ENCODE data around the gene CYGB.

Gene CYGB

DNA sequence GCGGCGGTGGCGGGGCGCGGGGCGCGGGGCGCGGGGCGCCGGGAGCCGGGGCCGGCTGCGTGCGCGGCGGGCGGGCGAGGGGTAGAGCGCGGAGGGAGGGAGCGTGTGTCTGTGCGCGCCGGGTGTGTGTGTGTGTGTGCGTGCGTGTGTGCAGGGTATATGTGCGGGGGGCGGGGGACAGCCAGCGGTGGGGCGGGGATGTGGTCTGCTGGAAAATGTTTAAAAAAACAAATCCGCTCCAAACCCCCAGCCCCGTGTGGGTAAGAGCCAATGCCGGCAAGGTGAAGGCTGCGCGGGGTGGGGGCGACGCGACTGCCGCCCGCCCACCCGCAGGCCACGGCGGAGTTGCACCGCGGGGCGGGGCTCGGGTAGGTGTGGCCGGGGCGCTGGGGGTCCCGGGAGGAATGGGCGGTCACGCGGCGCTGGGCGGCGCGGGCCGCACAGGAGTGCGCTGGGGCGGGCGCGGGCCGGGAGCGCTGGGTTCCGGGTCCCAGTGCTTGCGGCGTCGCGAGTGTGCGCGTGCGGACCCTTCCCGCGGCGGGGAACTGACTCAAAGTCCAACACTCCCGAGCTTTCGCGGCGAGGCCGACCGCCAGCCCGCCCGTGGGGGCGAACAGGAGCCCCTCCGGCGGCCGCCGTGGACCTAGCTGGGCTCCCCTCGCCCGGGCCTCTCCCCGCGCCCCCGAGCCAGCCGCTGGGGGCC is at the start of gene CYGB:
TSS of gene CYGB (minus strand) at position 132 of the 703 bp plus-strand sequence. CDS start 167 bp downstream, outside the sequence.
- Histone ChIP-seq H3K36me3 (ENCODE audit: insufficient read depth, low read length) (no peaks in the 10 kb centered on the region), H3K9me3 (ENCODE audit: control insufficient read depth, insufficient read depth, low read length) (no peaks in the 10 kb centered on the region), H3K4me1 (ENCODE audit: insufficient read depth, low read length) (peaks cover 27% of the 10 kb centered on the region), H3K9ac (ENCODE audit: low read depth, low read length) (peak within 1 kb of the TSS; percentile 61)

DNA sequence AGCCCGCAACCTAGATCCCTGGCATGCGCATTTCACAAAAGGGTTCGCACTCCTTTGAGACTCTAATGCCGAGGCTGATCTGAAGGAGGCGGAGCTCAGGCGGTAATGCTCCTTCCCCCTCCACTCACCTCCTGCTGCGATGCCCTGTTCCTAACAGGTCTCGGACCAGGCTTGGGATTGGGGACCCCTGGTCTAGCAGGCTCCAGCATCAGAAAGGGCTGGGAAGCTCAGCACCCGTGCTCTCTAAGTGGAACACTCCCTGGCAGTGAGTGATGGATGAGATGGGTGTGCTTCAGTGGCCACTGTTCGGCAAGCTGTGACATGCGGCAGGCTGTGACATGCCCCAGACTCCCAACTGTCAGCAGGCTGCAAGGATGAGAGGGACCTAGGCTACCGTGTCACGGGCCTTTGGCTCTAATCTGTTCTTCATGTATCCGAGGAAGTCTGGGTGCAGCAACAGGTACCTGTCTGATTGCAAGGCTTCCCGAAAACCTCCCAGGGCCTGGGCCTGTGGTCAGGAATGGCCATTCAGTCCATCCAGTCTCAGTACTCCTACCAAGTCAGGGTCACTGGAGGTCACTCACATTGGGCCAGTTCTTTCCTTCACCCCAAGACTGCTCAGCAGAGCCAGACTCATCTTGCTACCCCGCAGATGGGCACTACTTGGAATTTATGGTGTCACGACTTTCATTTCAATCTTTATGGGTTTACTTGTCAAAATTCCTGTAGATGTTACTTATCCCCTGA is 49.4 kb upstream of the CYGB start:
- no peaks in the 10 kb centered on the region for H3K9me3 ChIP-seq (ENCODE audit: control insufficient read depth, insufficient read depth, low read length)
- H3K36me3 ChIP-seq (ENCODE audit: insufficient read depth, low read length) = no peaks in the 10 kb centered on the region
- H3K9ac ChIP-seq (ENCODE audit: low read depth, low read length) = no peak overlapping the region
- peaks cover 9% of the 10 kb centered on the region for H3K4me1 ChIP-seq (ENCODE audit: insufficient read depth, low read length)

DNA sequence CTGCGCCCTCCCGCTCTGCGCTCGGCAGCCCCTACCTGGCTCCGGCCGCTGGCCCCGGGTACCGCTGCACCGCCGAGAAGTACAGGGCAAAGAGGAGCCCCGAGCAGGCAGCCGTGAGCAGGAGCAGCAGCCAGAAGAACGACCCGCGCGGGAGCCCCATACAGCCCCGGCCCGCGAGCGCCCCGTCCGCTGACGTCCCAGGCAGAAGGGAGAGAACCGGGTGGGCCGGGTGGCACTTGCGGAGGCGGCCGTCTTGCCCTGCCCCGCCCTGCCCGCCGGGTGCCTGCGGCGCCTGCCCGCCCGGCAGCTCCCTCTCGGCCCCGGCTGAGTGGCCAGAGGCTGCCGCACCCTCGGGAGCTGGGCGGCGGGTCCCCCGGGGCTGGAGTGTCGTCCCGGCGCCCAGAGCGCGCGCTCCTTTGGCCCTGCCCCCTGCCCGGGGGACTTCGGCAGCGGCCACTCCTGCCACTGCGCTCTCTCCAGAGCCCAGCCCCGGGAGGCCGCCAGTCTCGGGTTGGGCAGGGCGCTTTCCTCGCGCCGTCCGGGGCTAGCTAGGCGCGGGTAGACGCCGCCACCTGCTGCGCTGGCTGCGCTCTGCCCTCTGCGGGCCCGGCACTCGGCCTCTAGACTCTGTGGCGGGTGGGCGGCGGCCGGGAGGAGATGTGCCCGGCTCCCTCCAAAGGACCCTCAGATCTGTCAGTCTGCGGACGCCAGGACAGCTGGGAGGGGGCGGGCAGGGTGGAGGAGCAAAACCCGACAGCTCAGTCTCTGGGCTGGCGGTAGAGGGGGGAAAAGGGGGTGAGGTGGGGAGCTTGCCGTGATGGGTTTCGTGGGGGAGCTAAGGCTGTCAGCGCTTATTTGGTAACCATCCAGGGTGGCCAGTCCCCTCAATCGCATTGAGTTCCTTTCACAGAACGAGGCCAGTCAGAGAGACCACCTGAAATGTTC is 48.4 kb upstream of the CYGB start, which contains the start of gene ST6GALNAC2:
TSS of gene ST6GALNAC2 (minus strand) at position 212 of the 945 bp plus-strand sequence. CDS start at position 160, 52 bp downstream.
- peaks cover 17% of the 10 kb centered on the region for H3K4me1 ChIP-seq (ENCODE audit: insufficient read depth, low read length)
- H3K9ac ChIP-seq (ENCODE audit: low read depth, low read length) = peak within 1 kb of the TSS; percentile 76
- no peaks in the 10 kb centered on the region for H3K36me3 ChIP-seq (ENCODE audit: insufficient read depth, low read length)
- H3K9me3 ChIP-seq (ENCODE audit: control insufficient read depth, insufficient read depth, low read length) = no peaks in the 10 kb centered on the region

- Histone ChIP-seq H3K4me1 (ENCODE audit: insufficient read depth, low read length) (peaks cover 19% of the 10 kb centered on the region), H3K36me3 (ENCODE audit: insufficient read depth, low read length) (no peaks in the 10 kb centered on the region), H3K9me3 (ENCODE audit: control insufficient read depth, insufficient read depth, low read length) (no peaks in the 10 kb centered on the region), H3K9ac (ENCODE audit: low read depth, low read length) (peak overlapping the region; percentile 76)
Measured at GRCh38 chr17:76585033-76585648, 47.6 kb upstream of the CYGB start.

GRCh38 chr17:76584427-76585032 is 47.0 kb upstream of the CYGB start:
- no peaks in the 10 kb centered on the region for H3K9me3 ChIP-seq (ENCODE audit: control insufficient read depth, insufficient read depth, low read length)
- H3K4me1 ChIP-seq (ENCODE audit: insufficient read depth, low read length) = peaks cover 19% of the 10 kb centered on the region
- H3K36me3 ChIP-seq (ENCODE audit: insufficient read depth, low read length) = no peaks in the 10 kb centered on the region
- H3K9ac ChIP-seq (ENCODE audit: low read depth, low read length) = peak overlapping the region; percentile 76; the same call in 1 of the 2 replicates

DNA sequence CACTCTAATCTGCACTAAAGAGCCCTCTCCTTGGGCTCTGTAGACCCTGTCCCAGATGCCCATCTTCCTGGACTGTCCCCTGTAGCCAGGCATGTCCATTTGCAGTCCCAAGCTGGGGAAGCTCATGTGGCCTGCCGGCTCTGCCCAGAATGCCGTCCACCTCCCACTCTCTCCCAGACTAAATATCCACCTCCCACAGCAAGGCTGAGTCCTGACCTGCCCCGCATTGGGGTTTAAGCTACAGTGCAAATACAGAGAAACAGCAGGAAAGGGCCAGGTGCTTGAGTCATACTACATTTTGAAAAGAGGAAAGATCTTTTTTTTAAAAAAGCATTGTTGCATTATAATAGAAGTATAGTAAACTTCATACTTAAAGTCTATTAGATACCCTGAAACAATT is 45.2 kb upstream of the CYGB start:
- H3K36me3 ChIP-seq (ENCODE audit: insufficient read depth, low read length) = no peaks in the 10 kb centered on the region
- H3K9ac ChIP-seq (ENCODE audit: low read depth, low read length) = no peak overlapping the region
- H3K9me3 ChIP-seq (ENCODE audit: control insufficient read depth, insufficient read depth, low read length) = no peaks in the 10 kb centered on the region
- peaks cover 19% of the 10 kb centered on the region for H3K4me1 ChIP-seq (ENCODE audit: insufficient read depth, low read length)

DNA sequence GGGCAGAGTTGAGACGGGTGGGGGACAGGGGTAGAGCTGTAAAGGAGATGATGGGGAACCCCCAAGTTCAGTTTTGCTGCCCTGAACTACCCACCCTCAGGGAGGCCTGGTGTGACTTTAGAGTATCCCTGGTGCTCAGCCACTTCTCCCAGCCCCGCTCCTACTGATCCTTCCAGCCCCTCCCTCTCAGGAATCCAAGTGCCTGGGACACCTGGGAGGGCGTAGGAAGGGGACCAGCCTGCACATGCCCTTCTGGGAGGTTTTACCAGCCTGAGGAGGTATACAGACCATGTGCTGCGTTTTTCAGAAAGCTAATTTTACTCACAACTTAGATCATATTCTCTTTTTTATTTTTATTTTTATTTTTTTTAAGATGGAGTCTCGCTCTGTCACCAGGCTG is 44.0 kb upstream of the CYGB start:
- no peak overlapping the region for H3K9ac ChIP-seq (ENCODE audit: low read depth, low read length)
- peaks cover 14% of the 10 kb centered on the region for H3K4me1 ChIP-seq (ENCODE audit: insufficient read depth, low read length)
- H3K36me3 ChIP-seq (ENCODE audit: insufficient read depth, low read length) = no peaks in the 10 kb centered on the region
- H3K9me3 ChIP-seq (ENCODE audit: control insufficient read depth, insufficient read depth, low read length) = no peaks in the 10 kb centered on the region

DNA sequence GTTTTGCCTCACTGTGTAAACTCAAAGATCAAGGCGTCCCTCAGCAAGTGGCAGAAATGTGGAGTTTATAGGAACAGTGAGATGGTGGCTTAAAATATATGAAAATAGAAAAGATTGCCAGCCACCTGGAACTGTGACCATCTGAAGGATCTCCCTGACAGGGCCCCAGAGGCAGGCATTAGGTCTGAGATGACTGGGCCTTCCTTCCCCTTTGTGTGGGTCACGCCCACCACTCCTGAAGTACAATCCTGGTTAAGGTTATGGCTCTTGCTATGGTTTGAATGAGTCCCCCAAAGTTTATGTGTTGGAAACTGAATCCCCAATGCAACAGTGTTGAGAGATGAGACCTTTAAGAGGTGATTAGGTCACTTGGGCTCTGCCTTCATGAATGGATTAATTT is 41.8 kb upstream of the CYGB start:
- Histone ChIP-seq H3K4me1 (ENCODE audit: insufficient read depth, low read length) (peaks cover 14% of the 10 kb centered on the region), H3K9me3 (ENCODE audit: control insufficient read depth, insufficient read depth, low read length) (no peaks in the 10 kb centered on the region), H3K9ac (ENCODE audit: low read depth, low read length) (no peak overlapping the region), H3K36me3 (ENCODE audit: insufficient read depth, low read length) (no peaks in the 10 kb centered on the region)

DNA sequence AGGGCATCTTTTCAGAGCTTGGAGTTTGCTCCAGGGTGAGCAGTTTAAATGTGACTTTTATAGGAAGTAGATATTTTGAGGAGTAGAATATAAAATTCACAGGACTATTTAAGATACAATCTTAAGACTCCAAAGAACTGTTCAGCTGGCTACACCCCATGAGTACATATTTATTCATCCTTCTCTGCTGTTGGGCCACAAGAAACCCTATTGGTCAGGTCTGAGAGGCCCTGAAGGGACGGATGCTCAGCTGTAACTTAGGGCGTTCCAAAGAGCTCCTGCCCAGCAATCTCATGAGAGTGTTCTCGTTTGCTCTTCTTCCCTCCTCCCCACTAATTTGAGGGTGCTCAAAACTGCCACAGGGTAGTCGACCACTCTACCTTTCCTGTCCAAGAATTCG is 40.9 kb upstream of the CYGB start:
- no peaks in the 10 kb centered on the region for H3K9me3 ChIP-seq (ENCODE audit: control insufficient read depth, insufficient read depth, low read length)
- no peak overlapping the region for H3K9ac ChIP-seq (ENCODE audit: low read depth, low read length)
- H3K4me1 ChIP-seq (ENCODE audit: insufficient read depth, low read length) = peaks cover 14% of the 10 kb centered on the region
- no peaks in the 10 kb centered on the region for H3K36me3 ChIP-seq (ENCODE audit: insufficient read depth, low read length)

DNA sequence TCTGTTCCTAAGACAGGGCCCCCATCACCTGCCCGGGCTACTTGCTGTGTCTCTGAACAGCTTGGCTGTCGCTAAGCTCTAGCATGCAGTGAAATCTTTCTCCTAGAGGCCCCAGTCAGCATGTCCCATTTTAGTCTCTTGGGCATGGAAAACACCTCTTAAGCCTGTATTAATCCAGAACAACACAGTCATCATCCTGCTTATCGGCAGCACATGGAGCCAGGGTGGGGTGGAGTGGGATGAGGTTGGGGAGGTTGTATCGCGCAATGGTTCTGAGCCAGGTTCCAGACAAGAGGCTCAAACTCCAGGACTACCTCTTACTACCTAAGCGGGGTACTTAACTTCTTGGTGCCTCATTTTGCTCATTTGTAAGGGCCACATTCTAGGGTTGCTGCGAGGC is 40.4 kb upstream of the CYGB start:
- Histone ChIP-seq H3K9ac (ENCODE audit: low read depth, low read length) (no peak overlapping the region), H3K36me3 (ENCODE audit: insufficient read depth, low read length) (no peaks in the 10 kb centered on the region), H3K9me3 (ENCODE audit: control insufficient read depth, insufficient read depth, low read length) (no peaks in the 10 kb centered on the region), H3K4me1 (ENCODE audit: insufficient read depth, low read length) (peaks cover 14% of the 10 kb centered on the region)

DNA sequence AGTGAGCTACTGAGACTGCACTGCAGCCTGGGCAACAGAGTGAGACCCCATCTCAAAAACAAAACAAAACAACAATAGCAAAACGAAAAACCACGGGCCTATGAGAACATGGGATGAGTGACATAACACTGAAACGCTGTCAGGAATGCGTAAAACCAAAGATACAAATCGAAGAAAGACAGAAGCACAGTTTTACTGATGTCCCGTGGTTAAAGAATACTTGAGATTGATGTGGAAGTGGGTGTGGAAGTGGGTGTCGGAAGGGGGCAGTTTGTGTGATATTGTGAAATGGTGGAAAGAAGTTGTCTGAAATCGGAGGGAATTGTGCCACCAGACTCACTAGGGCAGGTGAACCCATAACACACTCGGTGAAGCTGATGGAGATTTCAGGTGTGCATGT is 38.7 kb upstream of the CYGB start:
- Histone ChIP-seq H3K9ac (ENCODE audit: low read depth, low read length) (no peak overlapping the region), H3K4me1 (ENCODE audit: insufficient read depth, low read length) (peaks cover 5% of the 10 kb centered on the region), H3K9me3 (ENCODE audit: control insufficient read depth, insufficient read depth, low read length) (no peaks in the 10 kb centered on the region), H3K36me3 (ENCODE audit: insufficient read depth, low read length) (no peaks in the 10 kb centered on the region)

DNA sequence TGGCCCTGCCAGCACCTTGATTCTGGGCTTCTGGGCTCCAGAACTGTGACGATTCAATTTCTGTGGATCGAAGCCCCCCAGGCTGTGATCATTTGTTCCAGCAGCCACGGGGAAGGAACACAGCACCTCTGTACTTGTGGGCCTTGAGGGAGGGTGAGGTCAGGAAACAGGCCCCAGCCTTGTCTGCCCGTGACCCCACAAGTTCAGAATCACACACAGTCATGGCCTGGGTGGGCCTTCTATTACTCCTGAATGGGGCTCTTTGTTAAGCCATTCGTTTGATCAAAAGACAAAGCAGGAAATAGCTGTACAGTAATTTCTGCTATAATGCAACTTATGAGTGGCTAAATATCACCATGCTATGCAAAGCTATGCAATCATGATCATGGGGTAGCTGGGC is 38.1 kb upstream of the CYGB start:
- no peaks in the 10 kb centered on the region for H3K9me3 ChIP-seq (ENCODE audit: control insufficient read depth, insufficient read depth, low read length)
- no peak overlapping the region for H3K9ac ChIP-seq (ENCODE audit: low read depth, low read length)
- H3K36me3 ChIP-seq (ENCODE audit: insufficient read depth, low read length) = no peaks in the 10 kb centered on the region
- H3K4me1 ChIP-seq (ENCODE audit: insufficient read depth, low read length) = no peaks in the 10 kb centered on the region; the same call in 1 of the 2 replicates

- no peaks in the 10 kb centered on the region for H3K36me3 ChIP-seq (ENCODE audit: insufficient read depth, low read length)
- H3K9me3 ChIP-seq (ENCODE audit: control insufficient read depth, insufficient read depth, low read length) = no peaks in the 10 kb centered on the region
- no peak overlapping the region for H3K9ac ChIP-seq (ENCODE audit: low read depth, low read length)
- peaks cover 7% of the 10 kb centered on the region; the same call in 1 of the 2 replicates for H3K4me1 ChIP-seq (ENCODE audit: insufficient read depth, low read length)
Measured at GRCh38 chr17:76574166-76574565, 36.7 kb upstream of the CYGB start.
